Stimulated activated CD8-positive, alpha-beta memory T cell treated with anti-CD3 and anti-CD28 coated beads, Interleukin-12 subunit alpha, Interleukin-12 subunit beta, amount 100 ng/mL, for 24 hours (primary cell): ENCODE measurements around the gene SLC4A4.

Source experiments
- DNase-seq: peaks from one replicate; pipeline ENCODE4 v3.0.0-alpha.2; 2020; ENCODE audit errors: extremely low read depth

SLC4A4 gene

GRCh38 chr4:71540749-71541269 lies 202.0 kb downstream of the SLC4A4 start:
- no peak for DNase-seq

GRCh38 chr4:71541541-71541940 lies 202.7 kb downstream of the SLC4A4 start:
- no peak for DNase-seq

GRCh38 chr4:71545168-71545567 lies 206.3 kb downstream of the SLC4A4 start:
- no peak for DNase-seq

GRCh38 chr4:71549516-71550160 lies 210.8 kb downstream of the SLC4A4 start:
- no peak for DNase-seq

GRCh38 chr4:71550220-71551165 lies 211.7 kb downstream of the SLC4A4 start:
- no peak for DNase-seq

GRCh38 chr4:71553605-71554004 lies 214.8 kb downstream of the SLC4A4 start:
- no peak for DNase-seq

- DNase-seq = no peak
Observed at GRCh38 chr4:71554025-71554424, 215.2 kb downstream of the SLC4A4 start.

GRCh38 chr4:71558248-71558647 lies 219.4 kb downstream of the SLC4A4 start:
- DNase-seq = no peak

- DNase-seq = no peak
Observed at GRCh38 chr4:71559957-71560571, 221.2 kb downstream of the SLC4A4 start.

GRCh38 chr4:71564775-71565174 lies 226.0 kb downstream of the SLC4A4 start:
- DNase-seq = no peak

- no peak for DNase-seq
Observed at GRCh38 chr4:71566856-71567255, 228.0 kb downstream of the SLC4A4 start.

- DNase-seq = no peak
Observed at GRCh38 chr4:71568131-71568530, 229.3 kb downstream of the SLC4A4 start.

- no peak for DNase-seq
Observed at GRCh38 chr4:71570492-71570891, 231.7 kb downstream of the SLC4A4 start.

GRCh38 chr4:71571346-71571745 lies 232.5 kb downstream of the SLC4A4 start:
- no peak for DNase-seq

GRCh38 chr4:71583971-71584370 lies 245.2 kb downstream of the SLC4A4 start:
- no peak for DNase-seq

- DNase-seq = no peak
Observed at GRCh38 chr4:71584585-71584984, 245.8 kb downstream of the SLC4A4 start.

- no peak for DNase-seq
Observed at GRCh38 chr4:71586087-71586763, 247.4 kb downstream of the SLC4A4 start.

- no peak for DNase-seq
Observed at GRCh38 chr4:71587995-71588394, 249.2 kb downstream of the SLC4A4 start.

GRCh38 chr4:71592793-71593192 lies 254.0 kb downstream of the SLC4A4 start:
- DNase-seq = no peak

- DNase-seq = no peak
Observed at GRCh38 chr4:71593311-71593710, 254.5 kb downstream of the SLC4A4 start.

- DNase-seq = no peak
Observed at GRCh38 chr4:71595576-71596108, 256.8 kb downstream of the SLC4A4 start.

GRCh38 chr4:71599578-71599977 lies 260.8 kb downstream of the SLC4A4 start:
- no peak for DNase-seq
